Measurements from ENCODE around the gene MORF4L1.

- TF ChIP-seq CTCF (IDR thresholded peaks at IDR 0.05) (no peak), EP300 (IDR thresholded peaks at IDR 0.05) (no peak), POLR2A (IDR thresholded peaks at IDR 0.05) (no peak), POLR2AphosphoS5 (IDR thresholded peaks at IDR 0.05) (no peak)
Observed at GRCh38 chr15:78855746-78856145, 16.9 kb upstream of the MORF4L1 start.
